Fibroblast of skin of right biceps (primary cell): ENCODE results near the gene LRRC19.

Experiments
- DNase-seq: peaks from one replicate; pipeline ENCODE4 v3.0.0-alpha.2; 2013

LRRC19 gene

DNA sequence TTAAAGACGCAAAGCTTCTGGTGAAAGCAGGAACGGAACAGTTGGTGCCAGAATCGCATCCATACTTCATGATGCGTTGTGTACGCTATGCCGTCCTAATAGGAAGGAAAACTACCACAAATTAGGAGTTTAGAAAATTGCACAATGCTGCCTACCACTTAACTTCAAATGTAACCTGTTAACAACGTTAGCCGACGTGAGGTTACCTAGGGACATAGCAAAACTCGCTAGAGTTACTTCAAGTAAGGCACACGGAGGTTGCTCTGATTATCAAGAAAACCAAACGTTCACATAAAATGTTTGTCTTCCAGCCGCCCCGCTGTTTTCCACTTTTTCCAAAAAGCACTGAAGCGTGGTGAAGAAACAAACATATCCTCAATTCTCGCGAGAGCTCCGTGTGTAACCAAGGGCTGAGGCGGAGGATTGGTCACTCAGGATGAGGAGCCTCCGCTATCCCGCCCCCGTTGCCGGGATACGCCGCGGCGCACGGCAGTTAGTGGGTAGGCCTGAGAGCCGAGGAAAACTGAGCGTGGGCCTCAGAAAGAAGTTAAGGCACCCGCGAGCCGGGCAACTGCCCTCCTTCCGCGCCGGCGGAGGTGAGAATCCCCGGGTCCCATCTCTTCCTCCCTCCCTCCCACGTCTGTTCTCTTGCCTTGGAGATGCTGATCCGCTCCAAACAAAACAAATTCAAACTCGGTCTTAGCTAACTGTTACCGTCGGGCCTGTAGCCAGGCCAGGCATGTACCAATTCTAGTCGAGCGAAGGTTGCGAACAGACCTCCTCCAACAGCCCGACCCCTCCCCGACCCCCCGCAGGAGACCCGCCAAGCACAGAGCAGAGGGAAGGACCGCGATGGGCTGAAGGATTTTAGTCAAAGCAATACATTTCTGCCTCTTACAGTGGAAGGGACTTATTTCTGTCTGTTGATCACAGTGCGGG lies 49.3 kb downstream of the LRRC19 start, which contains the start of gene IFT74:
TSS of gene IFT74 (plus strand) at position 492 of the 939 bp plus-strand sequence. CDS start 5,556 bp downstream, outside the sequence.
- DNase-seq: peak; percentile 98

DNA sequence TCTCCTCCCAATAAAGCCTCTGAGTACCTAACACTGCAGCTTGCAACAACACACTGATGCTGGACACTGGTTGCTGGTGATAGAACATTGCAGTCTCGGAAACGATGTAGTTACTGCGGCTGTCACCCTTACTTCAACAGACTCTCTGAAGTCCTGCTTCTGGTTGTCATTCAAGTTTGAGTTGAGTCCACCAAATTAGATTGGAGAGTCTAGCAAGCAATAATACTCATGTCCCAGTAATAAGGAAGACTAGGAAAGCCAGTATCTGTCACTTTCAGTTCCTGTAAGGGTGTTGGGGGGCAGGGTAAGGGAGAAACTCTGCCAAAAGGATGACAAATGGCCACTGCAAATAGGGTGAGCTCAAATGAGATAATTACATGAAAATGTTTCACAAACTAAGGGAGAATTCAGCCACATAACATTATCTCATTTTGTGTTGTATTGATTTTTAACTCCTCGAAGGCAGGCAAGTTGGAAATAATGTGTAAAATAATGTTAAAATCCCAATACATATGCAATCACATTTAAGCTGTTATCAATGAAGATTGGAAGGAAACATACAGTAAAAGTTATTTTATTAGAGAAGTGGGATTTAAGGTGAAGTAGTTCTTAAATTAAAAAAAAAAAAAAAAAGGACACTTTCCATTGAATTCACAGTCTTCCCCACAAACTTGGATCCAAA lies 50.1 kb downstream of the LRRC19 start:
- no peak for DNase-seq

- no peak for DNase-seq
Observed at GRCh38 chr9:26954050-26954508, 51.4 kb downstream of the LRRC19 start.

- no peak for DNase-seq
Observed at GRCh38 chr9:26951794-26952193, 53.7 kb downstream of the LRRC19 start.

DNA sequence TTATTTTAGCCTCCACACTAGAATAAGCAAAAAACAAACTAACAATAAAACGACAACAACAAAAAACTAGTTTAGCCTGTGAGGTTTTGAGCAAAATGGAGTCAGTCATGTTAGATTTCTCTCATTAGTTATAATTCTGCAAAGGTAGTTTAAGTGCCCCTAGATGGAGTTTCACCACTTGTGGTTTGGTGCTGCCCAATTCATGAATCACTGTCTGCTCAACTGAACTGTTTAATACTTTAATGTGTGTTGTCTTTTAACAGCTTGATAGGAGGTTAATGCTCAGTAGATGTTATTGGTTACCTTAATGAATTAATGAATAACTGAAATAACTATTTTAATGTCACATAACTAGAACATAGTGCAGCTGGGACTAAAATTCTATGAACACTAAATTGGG lies 55.0 kb downstream of the LRRC19 start:
- DNase-seq: no peak

GRCh38 chr9:26949637-26950069 lies 55.8 kb downstream of the LRRC19 start:
- DNase-seq: peak; percentile 15

GRCh38 chr9:26947736-26948135 lies 57.7 kb downstream of the LRRC19 start:
- no peak for DNase-seq

DNA sequence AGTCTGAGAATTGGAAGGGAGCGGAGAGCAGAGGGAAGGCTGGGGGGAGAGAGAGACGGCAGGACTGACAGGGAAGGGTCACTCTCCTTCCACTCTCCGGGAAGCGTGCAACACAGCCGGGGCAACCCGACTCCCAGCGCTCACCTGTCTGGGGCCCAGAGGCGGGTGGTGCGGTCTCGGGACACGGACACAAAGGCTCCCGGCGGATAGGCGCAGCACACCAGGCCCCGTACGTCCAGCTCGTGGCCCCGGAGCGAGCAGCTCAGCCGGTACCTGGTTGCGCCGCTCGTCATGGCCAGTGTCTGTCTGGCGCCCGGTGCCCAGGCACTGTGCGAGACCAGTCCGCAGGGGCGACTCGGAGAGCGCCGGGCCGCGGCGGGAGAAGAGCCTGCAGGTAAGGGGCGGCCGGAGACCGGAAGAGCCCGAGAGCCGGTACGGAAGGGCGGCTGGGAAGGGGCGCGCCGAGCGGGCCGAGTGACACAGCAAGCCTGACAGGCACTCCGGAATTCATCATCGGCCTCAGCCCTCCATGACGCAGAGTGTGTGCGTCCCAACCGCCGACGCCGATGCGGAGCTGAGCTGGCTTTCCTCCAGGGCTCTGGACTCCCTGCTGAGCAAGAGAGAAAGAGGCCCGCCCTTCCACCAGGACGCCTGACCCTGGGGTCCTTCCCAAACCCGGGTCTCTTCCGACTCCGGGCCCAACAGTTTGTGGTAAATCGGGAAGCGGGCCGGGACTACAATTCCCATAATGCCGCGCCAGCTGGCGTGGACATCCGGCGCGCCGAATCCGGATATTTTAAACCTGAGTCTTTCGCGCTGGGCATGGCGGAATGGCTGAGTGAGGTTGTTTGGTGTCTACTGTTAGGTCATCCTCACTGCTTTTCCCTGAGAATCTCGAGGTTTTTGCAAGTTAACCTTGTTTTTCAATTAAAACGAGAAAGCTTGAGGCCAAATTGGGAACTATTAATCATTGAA lies 58.4 kb downstream of the LRRC19 start, which contains the start of gene PLAA:
TSS of gene PLAA (minus strand) at position 490 of the 975 bp plus-strand sequence. CDS start at position 293, 197 bp downstream.
- DNase-seq: peak; percentile 92

DNA sequence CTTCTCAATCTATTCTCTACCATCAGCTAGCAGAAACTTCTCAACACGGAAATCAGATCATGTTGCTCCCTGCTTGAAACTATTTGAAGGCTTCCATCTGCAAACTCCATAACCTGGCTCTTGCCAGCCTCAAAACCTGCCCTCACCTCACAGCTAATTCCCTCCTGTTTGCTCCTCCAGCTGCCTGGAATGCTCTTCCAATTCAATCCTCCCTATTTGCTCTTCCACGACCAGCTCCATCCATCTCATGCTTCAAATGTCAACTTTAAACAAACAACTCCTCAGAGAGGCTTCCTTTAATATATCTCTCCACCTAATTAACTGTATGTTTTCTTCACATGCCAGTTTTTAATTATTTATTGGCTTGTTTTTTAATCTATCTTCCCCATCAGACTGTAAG lies 59.9 kb downstream of the LRRC19 start:
- no peak for DNase-seq
